PFSK-1 (cell line): ENCODE results near the gene LARP4B.

Source experiments
- FOXP2 ChIP-seq: optimal IDR thresholded peaks from 2 replicates; pipeline ENCODE3; 2011; ENCODE audit warnings: borderline replicate concordance, control low read depth, inconsistent platforms; ENCODE audit not compliant: insufficient read depth; ENCODE audit errors: extremely low read length, extremely low read depth
- POLR2AphosphoS5 ChIP-seq: IDR thresholded peaks from 2 replicates; pipeline ENCODE4 v1.6.1; 2012; ENCODE audit warnings: low read depth, mild to moderate bottlenecking, control low read depth, low read length, moderate library complexity
- REST ChIP-seq, 2 experiments: IDR thresholded peaks; 2 replicates each; pipeline versions ENCODE4 v1.6.1 to v1.8.0; 2011 to 2012; ENCODE audit warnings: low read depth in 2 of 2, low read length in 2 of 2, control low read depth in 1 of 2, inconsistent platforms in 1 of 2, mild to moderate bottlenecking in 1 of 2, moderate library complexity in 1 of 2; ENCODE audit not compliant: insufficient read depth in 1 of 2
- SIN3A ChIP-seq: IDR thresholded peaks from 2 replicates; pipeline ENCODE4 v1.6.1; 2012; ENCODE audit warnings: mild to moderate bottlenecking, low read length, moderate library complexity, borderline replicate concordance; ENCODE audit not compliant: insufficient read depth
- TAF1 ChIP-seq: IDR thresholded peaks from 2 replicates; pipeline ENCODE4 v1.6.1; 2012; ENCODE audit warnings: low read length, control low read depth, borderline replicate concordance; ENCODE audit not compliant: insufficient read depth

Gene LARP4B

GRCh38 chr10:873020-873419 lies 58.5 kb downstream of the LARP4B start:
- TF ChIP-seq TAF1, result no peak
- no peak for TF ChIP-seq SIN3A
- TF ChIP-seq POLR2AphosphoS5, result no peak
- TF ChIP-seq FOXP2, result no peak
- no peak for TF ChIP-seq REST (IDR thresholded peaks at IDR 0.05; ENCODE audit: insufficient read depth in 1 of 2, low read depth in 2 of 2, low read length in 2 of 2)

- TF ChIP-seq FOXP2, result no peak
- no peak for TF ChIP-seq POLR2AphosphoS5
- no peak for TF ChIP-seq REST (IDR thresholded peaks at IDR 0.05; ENCODE audit: insufficient read depth in 1 of 2, low read depth in 2 of 2, low read length in 2 of 2)
- TF ChIP-seq SIN3A, result no peak
- TF ChIP-seq TAF1, result no peak
Measured at GRCh38 chr10:871951-872403, 59.5 kb downstream of the LARP4B start.

DNA sequence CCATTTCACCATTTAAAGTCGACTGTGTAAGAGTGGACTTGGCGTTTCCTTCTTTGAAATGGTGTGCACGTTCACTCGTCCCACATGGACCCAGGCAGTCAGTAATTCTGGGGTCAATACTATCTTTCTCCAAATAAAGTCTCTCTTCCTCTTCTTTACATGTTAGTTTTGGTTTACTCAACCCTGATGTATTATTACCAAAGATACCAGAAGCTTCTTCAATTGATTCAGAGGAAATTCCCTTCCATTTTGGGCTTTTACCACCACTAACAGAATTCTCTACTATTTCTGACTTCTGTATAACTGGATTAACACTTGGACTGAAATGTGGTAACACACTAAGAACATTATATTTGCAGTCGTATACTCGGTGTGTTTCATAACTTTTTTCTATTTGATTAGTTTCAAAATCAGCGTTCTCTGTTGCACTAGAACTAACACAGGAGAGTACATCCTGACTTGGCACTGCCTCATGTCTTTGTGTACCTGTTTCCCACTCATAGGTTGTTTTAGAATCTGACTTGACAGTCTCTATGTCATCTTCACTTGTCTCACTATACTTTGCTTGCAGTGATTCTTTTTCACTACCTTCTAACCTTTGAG lies 60.8 kb downstream of the LARP4B start:
- TF ChIP-seq FOXP2 (no peak), REST (IDR thresholded peaks at IDR 0.05; ENCODE audit: insufficient read depth in 1 of 2, low read depth in 2 of 2, low read length in 2 of 2) (no peak), TAF1 (no peak), POLR2AphosphoS5 (no peak), SIN3A (no peak)

- TF ChIP-seq TAF1, result no peak
- TF ChIP-seq POLR2AphosphoS5, result no peak
- no peak for TF ChIP-seq REST (IDR thresholded peaks at IDR 0.05; ENCODE audit: insufficient read depth in 1 of 2, low read depth in 2 of 2, low read length in 2 of 2)
- no peak for TF ChIP-seq FOXP2
- no peak for TF ChIP-seq SIN3A
Measured at GRCh38 chr10:869171-869570, 62.3 kb downstream of the LARP4B start.
